Pulmonary artery endothelial cell (primary cell): ENCODE data around the gene CNTNAP2. TPM values are rescaled to one million over a fixed set of nuclear protein-coding genes. Genes with fewer than 3 reads are reported as not detected.
"Not testable (repeated sequence)": the region's sequence is repeated elsewhere in the genome, so short reads cannot be mapped to it uniquely, and the experiment has no call there.

Experiments
- DNase-seq: peaks from one replicate; pipeline ENCODE4 v3.0.0-alpha.2; 2011; ENCODE audit warnings: low read depth, low spot score
- total RNA-seq: library from RNA; depleted of rRNA; stranded (reverse); fragments of >200 nt; gene quantifications from 2 replicates; pipeline ENCODE4 v1.2.3, GENCODE V29; 2014

CNTNAP2 gene
- total RNA-seq, 1 donor from 2014 or later = not detected

DNA sequence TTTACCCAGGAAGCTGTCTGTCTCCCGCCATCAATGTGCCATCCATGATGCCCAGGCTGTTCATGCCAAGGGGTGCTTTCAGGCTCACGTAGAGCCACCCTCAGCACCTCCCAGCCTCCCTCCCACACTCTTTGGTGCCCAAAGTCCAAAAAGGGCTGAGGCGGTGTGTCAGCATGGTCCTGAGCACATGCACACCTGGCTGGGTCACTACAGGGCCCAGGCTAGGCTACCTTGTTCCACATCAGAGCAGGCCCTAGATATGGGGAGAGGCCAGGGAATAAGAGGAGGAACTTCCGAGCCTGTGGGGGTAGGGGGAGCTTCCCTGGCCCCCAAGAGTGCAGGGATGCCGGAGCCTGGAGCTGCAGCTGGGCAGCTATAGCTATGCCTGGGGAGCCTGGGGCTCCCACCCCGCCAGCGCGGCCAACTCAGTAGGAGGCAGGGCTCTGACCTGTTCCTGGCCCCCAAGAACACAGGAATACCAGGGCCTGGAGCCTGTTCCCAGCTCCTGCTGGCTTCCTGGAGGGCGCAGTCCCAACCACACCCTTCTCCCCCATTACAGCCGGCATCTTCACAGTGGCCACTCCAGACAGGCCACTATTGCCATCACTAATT is 2340.8 kb downstream of the CNTNAP2 start:
- no peak for DNase-seq

GRCh38 chr7:148458263-148458662 is 2341.7 kb downstream of the CNTNAP2 start:
- no peak for DNase-seq

DNA sequence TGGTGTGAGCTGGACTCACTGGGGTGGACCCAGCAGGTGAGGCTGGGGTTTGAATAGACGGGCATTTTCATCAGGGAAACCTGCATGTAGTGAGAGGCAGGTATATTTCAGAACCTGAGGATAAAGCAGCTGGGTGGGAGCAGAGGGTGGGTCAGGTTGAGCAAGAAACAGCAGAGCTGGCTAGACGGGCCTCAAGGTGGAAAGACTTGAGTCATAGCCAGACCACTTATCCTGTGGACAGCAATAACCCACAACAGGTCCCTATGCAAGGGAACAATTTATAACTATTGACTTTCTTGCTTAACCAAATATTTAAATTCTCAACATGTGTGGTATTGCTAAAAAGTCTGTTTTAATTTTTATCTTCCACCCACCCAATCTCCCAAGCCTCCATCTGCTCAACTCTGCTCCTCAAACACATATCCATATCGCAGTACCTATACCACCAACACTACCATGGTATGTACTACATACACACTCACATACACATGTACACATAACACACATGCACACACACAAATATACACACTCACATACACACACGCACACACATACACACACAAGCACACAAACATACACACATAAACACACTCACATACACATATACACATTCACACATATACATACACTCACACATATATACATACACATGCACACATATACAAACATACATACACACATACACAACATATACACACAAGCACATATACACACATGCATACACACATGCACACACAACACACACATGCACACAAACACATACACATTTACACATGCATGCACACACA is 2345.0 kb downstream of the CNTNAP2 start:
- DNase-seq = no peak

DNA sequence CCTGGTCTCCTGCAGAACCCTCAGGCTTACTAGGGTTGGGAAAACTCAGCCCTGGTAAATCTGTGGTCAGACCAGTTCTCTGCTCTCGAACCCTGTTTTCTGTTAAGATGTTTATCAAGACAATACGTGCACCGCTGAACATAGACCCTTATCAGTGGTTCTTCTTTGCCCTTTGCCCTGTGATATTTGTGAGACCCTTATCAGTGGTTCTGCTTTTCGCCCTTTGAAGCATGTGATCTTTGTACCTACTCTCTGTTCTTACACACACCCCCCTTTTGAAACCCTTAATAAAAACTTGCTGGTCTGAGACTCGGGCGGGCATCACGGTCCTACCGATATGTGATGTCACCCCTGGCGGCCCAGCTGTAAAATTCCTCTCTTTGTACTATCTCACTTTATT is 2346.2 kb downstream of the CNTNAP2 start:
- DNase-seq = not testable (repeated sequence)

- no peak for DNase-seq
Measured at GRCh38 chr7:148463210-148463609, 2346.6 kb downstream of the CNTNAP2 start.

- DNase-seq = no peak
Measured at GRCh38 chr7:148464947-148465346, 2348.3 kb downstream of the CNTNAP2 start.

- DNase-seq = not testable (repeated sequence)
Measured at GRCh38 chr7:148465441-148465840, 2348.8 kb downstream of the CNTNAP2 start.

GRCh38 chr7:148466120-148466519 is 2349.5 kb downstream of the CNTNAP2 start:
- no peak for DNase-seq

DNA sequence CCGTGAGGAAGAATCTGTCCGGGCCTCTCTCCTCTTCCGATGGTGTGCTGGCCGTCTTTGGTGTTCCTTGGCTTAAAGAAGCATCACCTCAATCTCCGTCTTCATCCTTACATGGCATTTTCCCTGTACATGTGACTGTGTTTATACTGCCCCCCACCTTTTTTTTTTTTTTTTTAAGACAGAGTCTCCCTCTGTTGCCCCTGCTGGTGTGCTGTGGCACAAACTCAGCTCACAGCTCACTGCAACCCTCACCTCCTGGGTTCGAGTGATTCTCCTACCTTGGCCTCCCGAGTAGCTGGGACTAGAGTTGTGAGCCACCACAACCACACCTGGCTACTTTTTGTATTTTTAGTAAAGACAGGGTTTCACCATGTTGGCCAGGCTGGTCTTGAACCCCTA is 2352.1 kb downstream of the CNTNAP2 start:
- no peak for DNase-seq
